GM19455 (cell line): Measurements from ENCODE around the gene MS4A15.
A peak's percentile ranks its signal among the peaks of the same experiment; 100 is the strongest.
"Not testable (repeated sequence)": the region's sequence is repeated elsewhere in the genome, so short reads cannot be mapped to it uniquely, and the experiment has no call there.

Experiments used
- ATAC-seq: cut with Tn5 transposase; IDR thresholded peaks from one replicate; pipeline ENCODE4 v1.9.1; 2021; ENCODE audit not compliant: unreplicated experiment

MS4A15 gene

GRCh38 chr11:60753309-60753708, 3.4 kb upstream of the MS4A15 start:
- no peak for ATAC-seq

GRCh38 chr11:60754887-60755286, 1.8 kb upstream of the MS4A15 start:
- no peak for ATAC-seq

GRCh38 chr11:60757231-60757800, 649 bp downstream of the MS4A15 start:
- no peak for ATAC-seq

- not testable (repeated sequence) for ATAC-seq
These were observed 2.0 kb downstream of the MS4A15 start for GRCh38 chr11:60758671-60759070.

- ATAC-seq = not testable (repeated sequence)
These were observed 3.0 kb downstream of the MS4A15 start for GRCh38 chr11:60759438-60760225.

- no peak for ATAC-seq
These were observed 4.9 kb downstream of the MS4A15 start for GRCh38 chr11:60761436-60762190.

GRCh38 chr11:60762851-60763691, 6.4 kb downstream of the MS4A15 start:
- peak; percentile 61 for ATAC-seq

- ATAC-seq = no peak
These were observed 7.2 kb downstream of the MS4A15 start for GRCh38 chr11:60763692-60764369.

- peak; percentile 50 for ATAC-seq
These were observed 8.2 kb downstream of the MS4A15 start for GRCh38 chr11:60764879-60765278.

GRCh38 chr11:60765355-60765754, 8.7 kb downstream of the MS4A15 start:
- ATAC-seq = peak; percentile 13

- no peak for ATAC-seq
These were observed 9.9 kb downstream of the MS4A15 start for GRCh38 chr11:60766547-60766946.

GRCh38 chr11:60767388-60767811, 10.7 kb downstream of the MS4A15 start:
- ATAC-seq = no peak

- ATAC-seq = no peak
These were observed 11.5 kb downstream of the MS4A15 start for GRCh38 chr11:60768202-60768601.

- ATAC-seq = no peak
These were observed 12.6 kb downstream of the MS4A15 start for GRCh38 chr11:60769273-60769672.

- no peak for ATAC-seq
These were observed 13.1 kb downstream of the MS4A15 start for GRCh38 chr11:60769811-60770210.

GRCh38 chr11:60771146-60771545, 14.5 kb downstream of the MS4A15 start:
- no peak for ATAC-seq

- ATAC-seq = no peak
These were observed 15.3 kb downstream of the MS4A15 start for GRCh38 chr11:60771879-60772525.

GRCh38 chr11:60772666-60773065, 16.0 kb downstream of the MS4A15 start:
- ATAC-seq = no peak

- no peak for ATAC-seq
These were observed 18.1 kb downstream of the MS4A15 start for GRCh38 chr11:60774726-60775125.

- ATAC-seq = peak; percentile 56
These were observed 18.8 kb downstream of the MS4A15 start for GRCh38 chr11:60775420-60775961.
